Activated CD4-positive, alpha-beta T cell treated with anti-CD3 and anti-CD28 coated beads for 48 hours (primary cell): Measurements from ENCODE around the gene POU2F1.

ENCODE experiments used
- DNase-seq: peaks from one replicate; pipeline ENCODE4 v3.0.0-alpha.2; 2020

Gene POU2F1

GRCh38 chr1:167430134-167430848 lies 209.6 kb downstream of the POU2F1 start:
- no peak for DNase-seq

GRCh38 chr1:167430849-167431242 lies 210.2 kb downstream of the POU2F1 start:
- no peak for DNase-seq

- no peak for DNase-seq
These were observed 210.7 kb downstream of the POU2F1 start for GRCh38 chr1:167431261-167431908.

GRCh38 chr1:167431909-167432650 lies 211.4 kb downstream of the POU2F1 start:
- DNase-seq = no peak

GRCh38 chr1:167432780-167433179 lies 212.1 kb downstream of the POU2F1 start:
- DNase-seq = no peak

- DNase-seq = no peak
These were observed 213.2 kb downstream of the POU2F1 start for GRCh38 chr1:167433884-167434283.

GRCh38 chr1:167434306-167434705 lies 213.6 kb downstream of the POU2F1 start:
- no peak for DNase-seq

- DNase-seq = no peak
These were observed 214.8 kb downstream of the POU2F1 start for GRCh38 chr1:167435484-167435883.

- DNase-seq = no peak
These were observed 217.8 kb downstream of the POU2F1 start for GRCh38 chr1:167438171-167439138.

- peak; percentile 54 for DNase-seq
These were observed 218.8 kb downstream of the POU2F1 start for GRCh38 chr1:167439301-167439988.

GRCh38 chr1:167440345-167440744 lies 219.7 kb downstream of the POU2F1 start:
- no peak for DNase-seq

- no peak for DNase-seq
These were observed 220.1 kb downstream of the POU2F1 start for GRCh38 chr1:167440776-167441175.

GRCh38 chr1:167441222-167441621 lies 220.5 kb downstream of the POU2F1 start:
- DNase-seq = no peak

- peak; percentile 93 for DNase-seq
These were observed 221.6 kb downstream of the POU2F1 start for GRCh38 chr1:167442142-167442848.

GRCh38 chr1:167442854-167443565 lies 222.3 kb downstream of the POU2F1 start:
- no peak for DNase-seq

- DNase-seq = no peak
These were observed 223.1 kb downstream of the POU2F1 start for GRCh38 chr1:167443757-167444156.

GRCh38 chr1:167446966-167447365 lies 226.3 kb downstream of the POU2F1 start:
- no peak for DNase-seq

GRCh38 chr1:167447521-167448136 lies 226.9 kb downstream of the POU2F1 start:
- DNase-seq = peak; percentile 87

GRCh38 chr1:167450843-167451242 lies 230.2 kb downstream of the POU2F1 start:
- no peak for DNase-seq

- no peak for DNase-seq
These were observed 231.8 kb downstream of the POU2F1 start for GRCh38 chr1:167452483-167452882.
